Prostate gland (tissue), 2 donors: ENCODE measurements around the gene RTF1.

Experiments used
- CTCF ChIP-seq, 4 experiments: fragments of 200-600 bp in 2 of 4; fragments of 450-650 bp in 2 of 4; sonication (generic) in 2 of 4; IDR thresholded peaks; 1 replicate in 3 of 4; 2 replicates in 1 of 4; pipeline ENCODE4 v1.5.1; 2016 to 2019; ENCODE audit warnings: antibody characterized with exemption in 4 of 4, mild to moderate bottlenecking in 2 of 4, moderate library complexity in 2 of 4
- POLR2A ChIP-seq: fragments of 450-650 bp; IDR thresholded peaks from one replicate; pipeline ENCODE4 v1.6.1; 2016; ENCODE audit warnings: antibody characterized with exemption, mild to moderate bottlenecking
- POLR2AphosphoS5 ChIP-seq: sonication (generic); formaldehyde crosslinking; IDR thresholded peaks from one replicate; pipeline ENCODE4 v1.6.1; 2017; ENCODE audit warnings: antibody characterized with exemption

- no peak for TF ChIP-seq CTCF (IDR thresholded peaks at IDR 0.05)
- TF ChIP-seq POLR2A: no peak
- no peak for TF ChIP-seq POLR2AphosphoS5
These were observed 113.6 kb downstream of the RTF1 start for GRCh38 chr15:41530363-41530956.
